Liver (tissue), 9 donors: ENCODE measurements around the gene RFPL3. TPM values are rescaled to one million over a fixed set of nuclear protein-coding genes. Genes with fewer than 3 reads are reported as not detected.

Experiments
- DNase-seq: peaks from one replicate; pipeline ENCODE4 v3.0.0-alpha.2; 2017; ENCODE audit warnings: low spot score
- H3K27ac ChIP-seq, 2 donors: one replicate each; pipeline ENCODE4 v1.7.0; 2013; ENCODE audit warnings: inconsistent platforms in 2 of 2, low read length in 2 of 2, control low read depth in 1 of 2, low read depth in 1 of 2, mild to moderate bottlenecking in 1 of 2
- H3K27me3 ChIP-seq, 4 donors: one replicate each; pipeline versions ENCODE4 v1.6.1 to v1.7.0; 2013; ENCODE audit warnings: low read length in 3 of 4, inconsistent platforms in 1 of 4, mild to moderate bottlenecking in 1 of 4, moderate library complexity in 1 of 4; ENCODE audit not compliant: control insufficient read depth in 4 of 4, insufficient read depth in 4 of 4
- H3K36me3 ChIP-seq, 4 donors: one replicate each; pipeline versions ENCODE4 v1.6.1 to v1.7.0; 2013; ENCODE audit warnings: low read length in 3 of 4, mild to moderate bottlenecking in 3 of 4, low read depth in 1 of 4, moderate library complexity in 1 of 4; ENCODE audit not compliant: control insufficient read depth in 4 of 4, insufficient read depth in 3 of 4
- H3K4me1 ChIP-seq, 4 donors: one replicate each; pipeline versions ENCODE4 v1.6.1 to v1.7.0; 2013; ENCODE audit warnings: low read length in 3 of 4, mild to moderate bottlenecking in 3 of 4, moderate library complexity in 1 of 4; ENCODE audit not compliant: control insufficient read depth in 4 of 4, insufficient read depth in 4 of 4
- H3K4me3 ChIP-seq, 3 donors: one replicate each; pipeline versions ENCODE4 v1.6.1 to v1.7.0; 2013; ENCODE audit warnings: low read length in 3 of 3, control low read depth in 1 of 3, low read depth in 1 of 3, mild to moderate bottlenecking in 1 of 3
- H3K9ac ChIP-seq, 2 donors: one replicate each; pipeline ENCODE4 v1.7.0; 2013; ENCODE audit warnings: low read length in 2 of 2, mild to moderate bottlenecking in 2 of 2, moderate library complexity in 2 of 2, control low read depth in 1 of 2, low read depth in 1 of 2
- H3K9me3 ChIP-seq, 4 donors: one replicate each; pipeline versions ENCODE4 v1.6.1 to v1.7.0; 2013; ENCODE audit warnings: low read length in 3 of 4; ENCODE audit not compliant: control insufficient read depth in 4 of 4
- EGR1 ChIP-seq, 2 donors: IDR thresholded peaks; 2 replicates each; pipeline ENCODE4 v1.6.1; 2016 to 2018; ENCODE audit warnings: antibody characterized with exemption in 2 of 2, low read depth in 2 of 2
- FOXA1 ChIP-seq: IDR thresholded peaks from 2 replicates; pipeline ENCODE4 v1.6.1; 2016; ENCODE audit warnings: antibody characterized with exemption
- GABPA ChIP-seq, 2 donors: IDR thresholded peaks in 1 of 2; conservative IDR thresholded peaks in 1 of 2; 2 replicates each; pipeline ENCODE4 v1.6.1; 2016; ENCODE audit warnings: antibody characterized with exemption in 2 of 2, mild to moderate bottlenecking in 1 of 2, moderate library complexity in 1 of 2
- HNF4A ChIP-seq, 2 donors: conservative IDR thresholded peaks; 2 replicates each; pipeline ENCODE4 v1.6.1; 2016; ENCODE audit warnings: antibody characterized with exemption in 2 of 2, mild to moderate bottlenecking in 2 of 2
- HNF4G ChIP-seq: IDR thresholded peaks from 2 replicates; pipeline ENCODE4 v1.6.1; 2016; ENCODE audit warnings: antibody characterized with exemption
- JUND ChIP-seq, 2 donors: IDR thresholded peaks; 2 replicates each; pipeline ENCODE4 v1.6.1; 2016; ENCODE audit warnings: antibody characterized with exemption in 2 of 2
- NR2F2 ChIP-seq: IDR thresholded peaks from 2 replicates; pipeline ENCODE4 v1.6.1; 2016; ENCODE audit warnings: antibody characterized with exemption
- RAD21 ChIP-seq, 2 donors: IDR thresholded peaks; 2 replicates each; pipeline ENCODE4 v1.6.1; 2016; ENCODE audit warnings: antibody characterized with exemption in 2 of 2, mild to moderate bottlenecking in 2 of 2
- SP1 ChIP-seq: IDR thresholded peaks from 2 replicates; pipeline ENCODE4 v1.6.1; 2018; ENCODE audit warnings: antibody characterized with exemption, mild to moderate bottlenecking
- TAF1 ChIP-seq: conservative IDR thresholded peaks from 2 replicates; pipeline ENCODE4 v1.6.1; 2016; ENCODE audit warnings: antibody characterized with exemption, mild to moderate bottlenecking
- YY1 ChIP-seq: IDR thresholded peaks from 2 replicates; pipeline ENCODE4 v1.6.1; 2016; ENCODE audit warnings: antibody characterized with exemption, mild to moderate bottlenecking
- WGBS: extraction: QIAGEN DNeasy Blood & Tissue Kit; methylation state at CpG from one replicate; pipeline ENCODE4 v1.1.7; 2013; 5-methylcytosine and 5-hydroxymethylcytosine counted together
- polyA plus RNA-seq, 2 donors: library from polyadenylated mRNA; stranded (reverse) in 1 of 2; unstranded in 1 of 2; fragments of 200-250 nt in 1 of 2; fragments of >200 nt in 1 of 2; fragmentation: Nextera tagmentation in 1 of 2; extraction: Ambion mirVana in 1 of 2; gene quantifications; one replicate each; pipeline versions ENCODE4 v1.2.1 to v1.2.3, GENCODE V29; 2013 to 2015
- total RNA-seq, 2 donors: library from RNA; depleted of rRNA; stranded (reverse); fragments of >200 nt; gene quantifications; one replicate each; pipeline ENCODE4 v1.2.3, GENCODE V29; 2014
- TF ChIP-seq, protein P1 (sequence below): IDR thresholded peaks from 2 replicates; pipeline ENCODE4 v1.6.1; 2016; ENCODE audit warnings: antibody characterized with exemption, mild to moderate bottlenecking
- TF ChIP-seq, protein P2 (sequence below): IDR thresholded peaks from 2 replicates; pipeline ENCODE4 v1.6.1; 2016; ENCODE audit warnings: antibody characterized with exemption
- TF ChIP-seq, protein P3 (sequence below): fragments of 150-350 bp; IDR thresholded peaks from 2 replicates; pipeline ENCODE4 v1.5.1; 2017; ENCODE audit warnings: improper control_type of control experiment, low read depth, low read length; ENCODE audit not compliant: missing input control
- TF ChIP-seq, protein P4 (sequence below): IDR thresholded peaks from 2 replicates; pipeline ENCODE4 v1.6.1; 2016; ENCODE audit warnings: antibody characterized with exemption
- donor health status: healthy.
- donor health status: healthy.
- donor health status: healthy.
- donor health status: healthy.
- donor health status: healthy.

RFPL3 gene
- total and polyA plus RNA-seq, 4 donors: not detected

DNA sequence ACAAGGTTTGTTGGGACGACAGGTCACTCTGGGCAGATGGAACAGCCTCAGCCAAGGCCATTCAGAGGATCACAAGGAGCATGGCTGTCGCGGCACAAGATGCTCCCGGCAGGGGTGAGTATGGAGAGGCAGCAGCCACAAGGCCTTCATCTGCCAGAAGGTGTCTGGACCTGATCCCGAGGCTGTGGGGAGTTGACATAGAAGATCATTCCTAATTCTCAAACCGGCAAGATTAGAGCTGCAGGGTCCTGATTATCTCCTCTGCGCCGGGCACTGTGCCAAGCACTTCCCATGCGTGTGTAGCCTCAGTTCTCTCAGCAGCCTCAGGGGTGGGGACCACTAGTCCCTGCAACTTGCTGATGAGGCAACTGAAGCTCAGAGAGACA lies 32.3 kb upstream of the RFPL3 start:
- TF ChIP-seq TAF1 (no peak), SP1 (no peak), JUND (IDR thresholded peaks at IDR 0.05) (no peak), FOXA1 (no peak), EGR1 (IDR thresholded peaks at IDR 0.05; ENCODE audit: low read depth in 2 of 2) (no peak), RAD21 (IDR thresholded peaks at IDR 0.05) (no peak)
- TF ChIP-seq, protein P1, sequence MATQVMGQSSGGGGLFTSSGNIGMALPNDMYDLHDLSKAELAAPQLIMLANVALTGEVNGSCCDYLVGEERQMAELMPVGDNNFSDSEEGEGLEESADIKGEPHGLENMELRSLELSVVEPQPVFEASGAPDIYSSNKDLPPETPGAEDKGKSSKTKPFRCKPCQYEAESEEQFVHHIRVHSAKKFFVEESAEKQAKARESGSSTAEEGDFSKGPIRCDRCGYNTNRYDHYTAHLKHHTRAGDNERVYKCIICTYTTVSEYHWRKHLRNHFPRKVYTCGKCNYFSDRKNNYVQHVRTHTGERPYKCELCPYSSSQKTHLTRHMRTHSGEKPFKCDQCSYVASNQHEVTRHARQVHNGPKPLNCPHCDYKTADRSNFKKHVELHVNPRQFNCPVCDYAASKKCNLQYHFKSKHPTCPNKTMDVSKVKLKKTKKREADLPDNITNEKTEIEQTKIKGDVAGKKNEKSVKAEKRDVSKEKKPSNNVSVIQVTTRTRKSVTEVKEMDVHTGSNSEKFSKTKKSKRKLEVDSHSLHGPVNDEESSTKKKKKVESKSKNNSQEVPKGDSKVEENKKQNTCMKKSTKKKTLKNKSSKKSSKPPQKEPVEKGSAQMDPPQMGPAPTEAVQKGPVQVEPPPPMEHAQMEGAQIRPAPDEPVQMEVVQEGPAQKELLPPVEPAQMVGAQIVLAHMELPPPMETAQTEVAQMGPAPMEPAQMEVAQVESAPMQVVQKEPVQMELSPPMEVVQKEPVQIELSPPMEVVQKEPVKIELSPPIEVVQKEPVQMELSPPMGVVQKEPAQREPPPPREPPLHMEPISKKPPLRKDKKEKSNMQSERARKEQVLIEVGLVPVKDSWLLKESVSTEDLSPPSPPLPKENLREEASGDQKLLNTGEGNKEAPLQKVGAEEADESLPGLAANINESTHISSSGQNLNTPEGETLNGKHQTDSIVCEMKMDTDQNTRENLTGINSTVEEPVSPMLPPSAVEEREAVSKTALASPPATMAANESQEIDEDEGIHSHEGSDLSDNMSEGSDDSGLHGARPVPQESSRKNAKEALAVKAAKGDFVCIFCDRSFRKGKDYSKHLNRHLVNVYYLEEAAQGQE: no peak
- TF ChIP-seq, protein P2, sequence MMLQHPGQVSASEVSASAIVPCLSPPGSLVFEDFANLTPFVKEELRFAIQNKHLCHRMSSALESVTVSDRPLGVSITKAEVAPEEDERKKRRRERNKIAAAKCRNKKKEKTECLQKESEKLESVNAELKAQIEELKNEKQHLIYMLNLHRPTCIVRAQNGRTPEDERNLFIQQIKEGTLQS: no peak
- DNase-seq: peak; percentile 41
- peaks cover 0 to 1% (median 0%) of the 10 kb centered on the region in 4 donors for H3K9me3 ChIP-seq
- H3K4me3 ChIP-seq: no peak overlapping the region
- H3K27ac ChIP-seq: no peak overlapping the region
- H3K9ac ChIP-seq: no peak overlapping the region
- 73% methylated on average over 9 of the region's 9 CpGs for WGBS
- no peaks in the 10 kb centered on the region for H3K27me3 ChIP-seq
- no peaks in the 10 kb centered on the region for H3K36me3 ChIP-seq
- H3K4me1 ChIP-seq: no peaks in the 10 kb centered on the region

DNA sequence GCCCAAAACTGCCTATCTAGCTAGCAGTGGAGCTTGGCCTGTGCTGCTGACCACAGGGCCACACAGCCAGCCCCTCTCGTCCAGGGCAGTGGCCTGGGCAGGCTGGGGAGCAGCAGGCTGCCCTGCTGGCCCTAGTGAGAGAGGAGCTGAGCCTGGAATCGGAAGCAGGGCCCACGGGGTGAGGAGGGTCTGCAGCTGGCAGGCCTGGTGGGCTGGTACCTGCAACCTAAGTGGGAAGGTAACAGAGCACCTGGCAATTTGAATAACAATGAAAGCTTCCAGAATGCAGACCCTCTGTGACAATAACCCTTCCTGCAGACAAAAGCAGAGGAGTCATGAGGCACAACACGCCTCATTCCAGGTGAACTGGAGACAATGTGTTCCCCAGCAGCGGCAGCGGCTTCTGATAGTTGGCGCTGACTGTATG lies 31.8 kb upstream of the RFPL3 start:
- no peak overlapping the region for H3K4me3 ChIP-seq
- TF ChIP-seq, protein P3, sequence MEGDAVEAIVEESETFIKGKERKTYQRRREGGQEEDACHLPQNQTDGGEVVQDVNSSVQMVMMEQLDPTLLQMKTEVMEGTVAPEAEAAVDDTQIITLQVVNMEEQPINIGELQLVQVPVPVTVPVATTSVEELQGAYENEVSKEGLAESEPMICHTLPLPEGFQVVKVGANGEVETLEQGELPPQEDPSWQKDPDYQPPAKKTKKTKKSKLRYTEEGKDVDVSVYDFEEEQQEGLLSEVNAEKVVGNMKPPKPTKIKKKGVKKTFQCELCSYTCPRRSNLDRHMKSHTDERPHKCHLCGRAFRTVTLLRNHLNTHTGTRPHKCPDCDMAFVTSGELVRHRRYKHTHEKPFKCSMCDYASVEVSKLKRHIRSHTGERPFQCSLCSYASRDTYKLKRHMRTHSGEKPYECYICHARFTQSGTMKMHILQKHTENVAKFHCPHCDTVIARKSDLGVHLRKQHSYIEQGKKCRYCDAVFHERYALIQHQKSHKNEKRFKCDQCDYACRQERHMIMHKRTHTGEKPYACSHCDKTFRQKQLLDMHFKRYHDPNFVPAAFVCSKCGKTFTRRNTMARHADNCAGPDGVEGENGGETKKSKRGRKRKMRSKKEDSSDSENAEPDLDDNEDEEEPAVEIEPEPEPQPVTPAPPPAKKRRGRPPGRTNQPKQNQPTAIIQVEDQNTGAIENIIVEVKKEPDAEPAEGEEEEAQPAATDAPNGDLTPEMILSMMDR: no peak
- no peak for TF ChIP-seq SP1
- TF ChIP-seq YY1: no peak
- TF ChIP-seq, protein P2: no peak
- no peak for TF ChIP-seq FOXA1
- no peak for TF ChIP-seq NR2F2
- TF ChIP-seq GABPA (IDR thresholded peaks at IDR 0.05 in 1 of 2, conservative IDR thresholded peaks at IDR 0.05 in 1 of 2): no peak
- no peak for TF ChIP-seq RAD21 (IDR thresholded peaks at IDR 0.05)
- TF ChIP-seq HNF4G: no peak
- TF ChIP-seq EGR1 (IDR thresholded peaks at IDR 0.05; ENCODE audit: low read depth in 2 of 2): no peak
- TF ChIP-seq, protein P4, sequence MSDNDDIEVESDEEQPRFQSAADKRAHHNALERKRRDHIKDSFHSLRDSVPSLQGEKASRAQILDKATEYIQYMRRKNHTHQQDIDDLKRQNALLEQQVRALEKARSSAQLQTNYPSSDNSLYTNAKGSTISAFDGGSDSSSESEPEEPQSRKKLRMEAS: no peak
- no peak for TF ChIP-seq HNF4A (conservative IDR thresholded peaks at IDR 0.05)
- H3K9ac ChIP-seq: no peak overlapping the region
- no peaks in the 10 kb centered on the region for H3K36me3 ChIP-seq
- H3K9me3 ChIP-seq: peaks cover 0 to 1% (median 0%) of the 10 kb centered on the region in 4 donors
- DNase-seq: peak; percentile 8
- no peaks in the 10 kb centered on the region for H3K27me3 ChIP-seq
- H3K4me1 ChIP-seq: no peaks in the 10 kb centered on the region
- WGBS: 79% methylated on average over 7 of the region's 7 CpGs
- H3K27ac ChIP-seq: no peak overlapping the region
